Muscle of arm (tissue), 12 donors: ENCODE data around the gene TSPAN7. TPM values are rescaled to one million over a fixed set of nuclear protein-coding genes. Genes with fewer than 3 reads are reported as not detected.
A peak's percentile ranks its signal among the peaks of the same experiment; 100 is the strongest.

Experiments
- DNase-seq: peaks from one replicate; pipeline ENCODE4 v3.0.0-alpha.2; 2013
- polyA plus RNA-seq, 12 donors: library from polyadenylated mRNA; unstranded; fragments of 120-200 nt; gene quantifications; one replicate each; pipeline ENCODE4 v1.2.1, GENCODE V29; 2013; ENCODE audit not compliant: insufficient read length in 12 of 12

TSPAN7 gene
- polyA plus RNA-seq, 12 donors = 58.4 to 151 (median 134) TPM; not detected in 1

GRCh38 chrX:38638952-38639529 lies 77.7 kb downstream of the TSPAN7 start:
- no peak for DNase-seq

GRCh38 chrX:38639730-38640129 lies 78.4 kb downstream of the TSPAN7 start:
- no peak for DNase-seq

GRCh38 chrX:38641197-38641596 lies 79.9 kb downstream of the TSPAN7 start:
- DNase-seq = no peak

- no peak for DNase-seq
These were observed 82.6 kb downstream of the TSPAN7 start for GRCh38 chrX:38643903-38644302.

- no peak for DNase-seq
These were observed 84.8 kb downstream of the TSPAN7 start for GRCh38 chrX:38646129-38646528.

GRCh38 chrX:38649221-38649620 lies 87.9 kb downstream of the TSPAN7 start:
- DNase-seq = no peak

- DNase-seq = no peak
These were observed 88.6 kb downstream of the TSPAN7 start for GRCh38 chrX:38649674-38650647.

GRCh38 chrX:38651625-38652601 lies 90.6 kb downstream of the TSPAN7 start:
- no peak for DNase-seq

GRCh38 chrX:38652934-38653442 lies 91.6 kb downstream of the TSPAN7 start:
- DNase-seq = no peak

- peak; percentile 22 for DNase-seq
These were observed 93.0 kb downstream of the TSPAN7 start for GRCh38 chrX:38654302-38654701.

GRCh38 chrX:38656350-38656915 lies 95.1 kb downstream of the TSPAN7 start:
- DNase-seq = no peak

- no peak for DNase-seq
These were observed 96.2 kb downstream of the TSPAN7 start for GRCh38 chrX:38657562-38657961.

- DNase-seq = no peak
These were observed 99.2 kb downstream of the TSPAN7 start for GRCh38 chrX:38660395-38661102.

GRCh38 chrX:38661103-38661441 lies 99.7 kb downstream of the TSPAN7 start:
- no peak for DNase-seq

GRCh38 chrX:38661561-38661960 lies 100.2 kb downstream of the TSPAN7 start:
- DNase-seq = no peak

- DNase-seq = no peak
These were observed 101.3 kb downstream of the TSPAN7 start for GRCh38 chrX:38662640-38663039.

- peak; percentile 30 for DNase-seq
These were observed 102.9 kb downstream of the TSPAN7 start for GRCh38 chrX:38664285-38664684.

GRCh38 chrX:38666909-38667308 lies 105.6 kb downstream of the TSPAN7 start:
- DNase-seq = no peak

- DNase-seq = no peak
These were observed 107.4 kb downstream of the TSPAN7 start for GRCh38 chrX:38668771-38669170.

- no peak for DNase-seq
These were observed 108.1 kb downstream of the TSPAN7 start for GRCh38 chrX:38669428-38669827.

GRCh38 chrX:38672646-38673045 lies 111.3 kb downstream of the TSPAN7 start:
- no peak for DNase-seq
